Measurements from ENCODE around the gene APOA5.

Gene APOA5, protein sequence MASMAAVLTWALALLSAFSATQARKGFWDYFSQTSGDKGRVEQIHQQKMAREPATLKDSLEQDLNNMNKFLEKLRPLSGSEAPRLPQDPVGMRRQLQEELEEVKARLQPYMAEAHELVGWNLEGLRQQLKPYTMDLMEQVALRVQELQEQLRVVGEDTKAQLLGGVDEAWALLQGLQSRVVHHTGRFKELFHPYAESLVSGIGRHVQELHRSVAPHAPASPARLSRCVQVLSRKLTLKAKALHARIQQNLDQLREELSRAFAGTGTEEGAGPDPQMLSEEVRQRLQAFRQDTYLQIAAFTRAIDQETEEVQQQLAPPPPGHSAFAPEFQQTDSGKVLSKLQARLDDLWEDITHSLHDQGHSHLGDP

DNA sequence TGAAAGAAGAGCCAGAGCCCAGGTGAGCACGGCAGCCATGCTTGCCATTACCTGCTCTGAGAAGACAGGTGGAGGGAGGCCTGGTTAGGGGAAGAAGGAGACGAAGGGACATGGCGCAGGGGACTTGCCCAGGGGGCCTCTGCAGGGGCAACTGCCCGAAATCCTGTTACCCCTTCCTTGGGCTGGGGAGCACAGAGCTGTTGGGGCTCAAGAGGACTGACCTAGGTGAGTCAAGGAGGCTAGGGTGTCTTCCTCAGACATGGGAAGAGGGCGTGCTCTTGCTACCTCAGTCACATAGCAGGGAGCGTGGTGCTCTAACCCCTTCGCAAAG is at the start of gene APOA5:
APOA5 (minus strand) TSS at position 67 of the 331 bp plus-strand sequence; CDS start at position 48, 19 bp downstream.
- in situ Hi-C loops (cut with HindIII; ENCODE audit: low sequenced_read_pairs), result no loop called here
- TF ChIP-seq, protein P1, sequence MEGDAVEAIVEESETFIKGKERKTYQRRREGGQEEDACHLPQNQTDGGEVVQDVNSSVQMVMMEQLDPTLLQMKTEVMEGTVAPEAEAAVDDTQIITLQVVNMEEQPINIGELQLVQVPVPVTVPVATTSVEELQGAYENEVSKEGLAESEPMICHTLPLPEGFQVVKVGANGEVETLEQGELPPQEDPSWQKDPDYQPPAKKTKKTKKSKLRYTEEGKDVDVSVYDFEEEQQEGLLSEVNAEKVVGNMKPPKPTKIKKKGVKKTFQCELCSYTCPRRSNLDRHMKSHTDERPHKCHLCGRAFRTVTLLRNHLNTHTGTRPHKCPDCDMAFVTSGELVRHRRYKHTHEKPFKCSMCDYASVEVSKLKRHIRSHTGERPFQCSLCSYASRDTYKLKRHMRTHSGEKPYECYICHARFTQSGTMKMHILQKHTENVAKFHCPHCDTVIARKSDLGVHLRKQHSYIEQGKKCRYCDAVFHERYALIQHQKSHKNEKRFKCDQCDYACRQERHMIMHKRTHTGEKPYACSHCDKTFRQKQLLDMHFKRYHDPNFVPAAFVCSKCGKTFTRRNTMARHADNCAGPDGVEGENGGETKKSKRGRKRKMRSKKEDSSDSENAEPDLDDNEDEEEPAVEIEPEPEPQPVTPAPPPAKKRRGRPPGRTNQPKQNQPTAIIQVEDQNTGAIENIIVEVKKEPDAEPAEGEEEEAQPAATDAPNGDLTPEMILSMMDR (IDR thresholded peaks at IDR 0.05; ENCODE audit: low read depth, low read length), result no peak
- no peak within 1 kb of the TSS for H3K4me3 ChIP-seq (ENCODE audit: low read depth, low read length)
- DNase-seq (ENCODE audit: low read depth, low spot score), result no peak

DNA sequence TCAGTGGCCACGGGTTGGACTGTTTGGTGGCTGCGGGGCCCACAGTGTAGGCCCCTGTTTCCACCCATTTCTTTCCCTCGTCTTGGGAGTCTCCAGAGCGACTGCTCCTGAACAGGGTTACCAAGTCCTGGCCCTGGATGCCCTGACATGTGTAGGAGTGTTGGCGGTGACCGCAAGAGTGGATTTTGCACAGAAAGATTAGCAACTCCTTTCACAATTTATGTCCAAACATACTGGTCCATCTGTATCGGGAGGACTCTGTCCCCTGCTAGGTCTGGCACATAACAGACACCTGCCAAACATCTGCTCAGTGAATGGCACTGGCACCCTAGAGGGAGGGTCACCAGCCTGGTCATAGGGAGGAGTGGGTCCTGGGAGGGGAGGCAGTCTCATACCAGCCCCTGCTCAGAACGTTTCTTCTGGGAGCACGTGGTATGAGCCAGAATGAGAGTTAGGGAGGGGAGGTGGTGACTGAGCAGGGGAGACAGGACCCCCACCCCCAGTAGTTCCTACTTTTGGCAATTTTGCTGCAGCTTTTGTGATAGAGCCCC is 49.1 kb upstream of the APOA5 start:
- no peak overlapping the region for H3K4me3 ChIP-seq (ENCODE audit: low read depth, low read length)
- in situ Hi-C loops (cut with HindIII; ENCODE audit: low sequenced_read_pairs), result no loop called here
- DNase-seq (ENCODE audit: low read depth, low spot score), result no peak
- TF ChIP-seq, protein P1 (IDR thresholded peaks at IDR 0.05; ENCODE audit: low read depth, low read length), result no peak

DNA sequence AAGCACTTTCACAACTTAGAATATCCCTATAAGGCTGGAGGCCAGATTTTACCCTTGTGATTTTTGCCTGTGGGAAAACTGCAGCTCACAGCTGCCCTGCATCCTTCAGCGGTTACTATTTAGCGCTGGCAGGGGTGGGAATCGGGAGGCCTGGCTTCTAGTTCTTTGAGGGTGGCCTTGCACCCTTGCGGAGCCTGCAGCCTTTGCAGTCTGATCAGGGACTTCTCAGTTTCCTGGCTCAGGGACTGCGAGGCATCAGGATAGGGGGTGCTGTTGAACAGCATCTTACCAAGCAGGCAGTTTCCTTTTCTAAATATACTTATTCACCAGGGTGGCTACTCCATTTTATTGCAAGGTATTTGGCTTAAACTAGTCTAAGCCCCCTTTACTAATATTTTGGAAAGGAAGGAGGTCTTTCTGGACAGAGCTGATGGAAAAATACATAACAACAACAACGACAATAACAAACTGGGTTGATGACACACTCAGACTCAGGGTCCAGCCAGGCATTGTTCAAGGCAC is 48.6 kb upstream of the APOA5 start:
- no peak for DNase-seq (ENCODE audit: low read depth, low spot score)
- TF ChIP-seq, protein P1 (IDR thresholded peaks at IDR 0.05; ENCODE audit: low read depth, low read length), result peak; percentile 31
- in situ Hi-C loops (cut with HindIII; ENCODE audit: low sequenced_read_pairs), result no loop called here
- H3K4me3 ChIP-seq (ENCODE audit: low read depth, low read length), result no peak overlapping the region

DNA sequence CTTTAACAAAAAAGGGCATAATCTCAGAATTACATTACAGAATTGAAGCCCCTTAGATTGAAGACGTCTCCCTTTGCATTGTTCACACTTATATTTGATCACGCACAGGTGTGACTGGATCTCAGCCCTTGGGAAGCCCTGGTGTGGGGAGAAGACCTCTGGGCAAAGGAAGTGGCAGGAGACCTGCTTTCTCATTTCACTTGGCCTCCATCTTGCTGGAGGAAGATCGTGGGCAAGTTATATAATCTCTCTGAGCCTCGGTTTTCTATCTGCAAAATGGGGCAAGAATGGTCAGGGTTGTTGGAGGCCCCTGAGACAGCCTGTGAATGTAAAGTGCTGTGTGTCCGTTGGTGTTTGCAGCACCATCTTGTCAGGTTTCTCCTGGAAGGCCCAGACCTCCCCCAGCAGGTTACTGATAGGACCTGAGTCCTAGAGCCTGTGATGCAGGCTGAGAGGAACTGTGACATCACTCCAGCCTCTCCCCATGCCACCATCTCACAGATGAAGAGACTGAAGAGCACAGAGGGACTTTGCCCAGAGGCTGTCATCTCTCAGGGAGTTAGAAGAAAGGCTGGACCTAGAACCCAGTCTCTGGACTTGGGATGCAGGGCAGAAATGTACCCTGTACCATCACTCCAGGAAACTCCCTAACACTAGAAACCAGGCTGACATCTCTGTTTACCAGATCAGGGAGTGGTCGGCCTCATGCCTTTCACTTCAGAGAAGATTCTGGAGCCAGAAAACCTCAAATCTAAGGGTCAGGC is 46.8 kb upstream of the APOA5 start:
- DNase-seq (ENCODE audit: low read depth, low spot score), result no peak
- H3K4me3 ChIP-seq (ENCODE audit: low read depth, low read length), result no peak overlapping the region
- TF ChIP-seq, protein P1 (IDR thresholded peaks at IDR 0.05; ENCODE audit: low read depth, low read length), result no peak
- in situ Hi-C loops (cut with HindIII; ENCODE audit: low sequenced_read_pairs), result no loop called here

DNA sequence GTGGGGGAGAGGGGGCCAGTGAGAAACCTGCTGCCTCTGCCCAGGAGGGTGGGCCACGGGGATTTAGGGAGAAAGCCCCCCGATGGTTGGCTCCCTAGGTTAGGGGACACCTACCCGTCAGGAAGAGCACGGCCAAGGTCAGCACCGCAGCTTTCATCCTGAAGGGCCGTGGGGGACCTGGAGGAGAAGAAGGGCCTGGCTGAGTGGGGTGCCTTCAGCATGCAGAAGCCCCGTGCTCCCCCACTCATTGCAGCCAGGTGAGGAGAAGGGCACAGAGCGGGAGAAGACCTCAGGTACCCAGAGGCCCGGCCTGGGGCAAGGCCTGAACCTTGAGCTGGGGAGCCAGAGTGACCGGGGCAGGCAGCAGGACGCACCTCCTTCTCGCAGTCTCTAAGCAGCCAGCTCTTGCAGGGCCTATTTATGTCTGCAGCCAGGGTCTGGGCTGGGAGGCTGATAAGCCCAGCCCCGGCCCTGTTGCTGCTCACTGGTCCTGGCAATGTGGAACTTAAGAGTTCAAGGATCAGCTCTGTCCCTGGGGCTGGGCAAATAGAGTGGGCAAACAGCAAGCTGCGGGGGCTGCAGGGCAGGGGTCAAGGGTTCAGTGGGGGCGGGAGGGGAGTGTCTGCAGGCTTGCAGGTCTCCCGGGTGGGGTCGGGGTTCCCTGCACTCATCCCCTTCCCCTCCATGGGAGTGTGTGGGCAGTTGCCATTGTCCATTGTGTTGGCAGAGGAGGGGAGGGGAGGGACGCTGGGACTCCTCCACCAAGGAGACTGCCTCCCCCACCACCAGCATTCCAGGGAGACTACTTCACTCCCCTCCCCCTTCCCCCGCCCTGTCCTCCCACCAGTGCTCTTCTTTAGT is 45.8 kb upstream of the APOA5 start, which contains the start of gene APOA1:
APOA1 (minus strand) TSS at position 392 of the 861 bp plus-strand sequence; CDS start at position 157, 235 bp downstream.
- in situ Hi-C loops (cut with HindIII; ENCODE audit: low sequenced_read_pairs), result no loop called here
- no peak for DNase-seq (ENCODE audit: low read depth, low spot score)
- TF ChIP-seq, protein P1 (IDR thresholded peaks at IDR 0.05; ENCODE audit: low read depth, low read length), result no peak
- no peak within 1 kb of the TSS for H3K4me3 ChIP-seq (ENCODE audit: low read depth, low read length)

DNA sequence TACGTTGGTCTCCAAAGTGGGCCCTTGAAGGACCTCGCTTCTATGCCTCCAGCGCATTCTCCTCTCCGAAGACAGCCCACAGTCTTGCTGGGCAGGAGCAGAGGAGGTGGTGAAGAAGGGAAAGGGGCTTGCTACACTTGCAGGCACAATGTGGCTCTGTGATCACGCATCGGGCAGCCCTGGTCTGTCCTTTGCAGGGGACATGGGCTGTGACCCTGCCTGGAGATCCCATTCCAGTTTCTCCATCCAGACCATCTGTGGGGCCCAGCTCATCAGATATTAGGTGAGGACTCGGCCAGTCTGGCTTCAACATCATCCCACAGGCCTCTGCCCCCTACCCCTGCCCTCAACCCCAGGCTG is 44.9 kb upstream of the APOA5 start:
- DNase-seq (ENCODE audit: low read depth, low spot score), result no peak
- in situ Hi-C loops (cut with HindIII; ENCODE audit: low sequenced_read_pairs), result no loop called here
- H3K4me3 ChIP-seq (ENCODE audit: low read depth, low read length), result no peak overlapping the region
- TF ChIP-seq, protein P1 (IDR thresholded peaks at IDR 0.05; ENCODE audit: low read depth, low read length), result no peak
